Germinal center (tissue), 1 donor: ENCODE measurements around the gene FAM120A.
A peak's percentile ranks its signal among the peaks of the same experiment; 100 is the strongest.
"Not testable (repeated sequence)": the region's sequence is repeated elsewhere in the genome, so short reads cannot be mapped to it uniquely, and the experiment has no call there.

ENCODE experiments used
- DNase-seq: peaks from one replicate; pipeline ENCODE4 v3.0.0; 2012; ENCODE audit warnings: mixed read lengths, low spot score

Gene FAM120A, protein sequence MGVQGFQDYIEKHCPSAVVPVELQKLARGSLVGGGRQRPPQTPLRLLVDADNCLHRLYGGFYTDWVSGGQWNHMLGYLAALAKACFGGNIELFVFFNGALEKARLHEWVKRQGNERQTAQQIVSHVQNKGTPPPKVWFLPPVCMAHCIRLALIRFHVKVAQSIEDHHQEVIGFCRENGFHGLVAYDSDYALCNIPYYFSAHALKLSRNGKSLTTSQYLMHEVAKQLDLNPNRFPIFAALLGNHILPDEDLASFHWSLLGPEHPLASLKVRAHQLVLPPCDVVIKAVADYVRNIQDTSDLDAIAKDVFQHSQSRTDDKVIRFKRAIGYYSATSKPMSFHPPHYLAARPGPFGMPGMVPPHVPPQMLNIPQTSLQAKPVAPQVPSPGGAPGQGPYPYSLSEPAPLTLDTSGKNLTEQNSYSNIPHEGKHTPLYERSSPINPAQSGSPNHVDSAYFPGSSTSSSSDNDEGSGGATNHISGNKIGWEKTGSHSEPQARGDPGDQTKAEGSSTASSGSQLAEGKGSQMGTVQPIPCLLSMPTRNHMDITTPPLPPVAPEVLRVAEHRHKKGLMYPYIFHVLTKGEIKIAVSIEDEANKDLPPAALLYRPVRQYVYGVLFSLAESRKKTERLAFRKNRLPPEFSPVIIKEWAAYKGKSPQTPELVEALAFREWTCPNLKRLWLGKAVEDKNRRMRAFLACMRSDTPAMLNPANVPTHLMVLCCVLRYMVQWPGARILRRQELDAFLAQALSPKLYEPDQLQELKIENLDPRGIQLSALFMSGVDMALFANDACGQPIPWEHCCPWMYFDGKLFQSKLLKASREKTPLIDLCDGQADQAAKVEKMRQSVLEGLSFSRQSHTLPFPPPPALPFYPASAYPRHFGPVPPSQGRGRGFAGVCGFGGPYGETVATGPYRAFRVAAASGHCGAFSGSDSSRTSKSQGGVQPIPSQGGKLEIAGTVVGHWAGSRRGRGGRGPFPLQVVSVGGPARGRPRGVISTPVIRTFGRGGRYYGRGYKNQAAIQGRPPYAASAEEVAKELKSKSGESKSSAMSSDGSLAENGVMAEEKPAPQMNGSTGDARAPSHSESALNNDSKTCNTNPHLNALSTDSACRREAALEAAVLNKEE

DNA sequence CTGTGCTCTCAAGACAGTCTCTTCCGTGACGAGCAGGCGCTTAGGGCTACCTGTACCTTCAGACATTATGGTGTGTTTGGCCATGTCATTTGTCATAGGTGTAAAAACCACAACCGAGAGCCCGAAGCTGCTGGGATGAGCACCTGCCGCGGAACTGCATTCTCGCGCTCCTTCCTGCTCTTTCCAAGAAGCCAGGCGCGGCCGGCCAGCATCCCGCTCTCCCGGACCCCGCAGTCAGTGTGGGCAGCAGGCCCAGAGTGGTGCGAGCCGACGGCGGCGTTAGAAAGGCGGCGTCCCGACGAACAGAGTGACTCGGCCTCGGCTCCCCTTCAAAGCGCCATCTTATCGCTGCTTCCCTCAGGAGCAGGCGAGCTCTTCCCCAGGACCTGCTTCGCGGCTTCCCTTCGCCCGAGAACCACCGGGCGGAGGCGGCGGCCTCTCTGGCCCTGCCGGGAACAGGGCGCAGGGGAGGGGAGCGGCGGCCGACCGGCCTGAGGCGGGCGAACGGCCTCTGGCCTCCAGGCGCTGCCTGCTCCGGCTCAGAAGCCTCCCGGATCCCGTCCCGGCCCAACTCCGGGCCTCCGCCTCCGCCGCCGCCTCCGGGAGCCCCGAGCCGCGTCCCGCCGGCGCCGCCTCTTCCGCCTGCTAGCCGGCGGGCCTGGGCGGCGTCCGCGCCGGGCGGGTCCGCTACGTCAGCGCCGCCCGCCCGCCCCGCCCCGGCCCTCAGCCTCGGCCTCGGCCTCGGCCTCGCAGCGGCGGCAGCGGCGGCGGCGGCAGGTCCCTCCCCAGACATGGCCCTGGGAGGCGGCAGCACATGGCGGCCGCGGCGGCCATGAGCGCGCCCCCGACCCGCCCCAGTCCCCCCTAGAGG is at the start of gene FAM120A:
Gene FAM120A, plus strand, starts transcription at position 741 of the 871 bp plus-strand sequence. CDS start 231 bp downstream, outside the sequence.
- peak; percentile 87 for DNase-seq

DNA sequence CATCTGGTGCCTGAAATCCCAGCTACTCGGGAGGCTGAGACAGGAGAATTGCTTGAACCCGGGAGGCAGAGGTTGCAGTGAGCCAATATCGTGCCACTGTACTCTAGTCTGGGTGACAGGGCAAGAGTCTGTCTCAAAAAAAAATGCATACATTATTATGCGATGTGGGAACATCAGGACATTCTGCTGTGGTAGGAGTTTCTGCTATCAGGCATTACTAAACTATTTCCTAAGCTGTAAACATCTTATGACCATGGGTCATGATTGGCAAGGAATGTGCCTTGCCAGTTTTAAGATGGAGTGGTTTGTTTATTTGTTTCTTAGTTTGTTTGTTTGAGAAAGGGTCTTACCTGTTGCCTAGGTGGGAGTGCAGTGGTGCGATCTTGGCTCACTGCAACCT is 45.1 kb upstream of the FAM120A start:
- no peak for DNase-seq

DNA sequence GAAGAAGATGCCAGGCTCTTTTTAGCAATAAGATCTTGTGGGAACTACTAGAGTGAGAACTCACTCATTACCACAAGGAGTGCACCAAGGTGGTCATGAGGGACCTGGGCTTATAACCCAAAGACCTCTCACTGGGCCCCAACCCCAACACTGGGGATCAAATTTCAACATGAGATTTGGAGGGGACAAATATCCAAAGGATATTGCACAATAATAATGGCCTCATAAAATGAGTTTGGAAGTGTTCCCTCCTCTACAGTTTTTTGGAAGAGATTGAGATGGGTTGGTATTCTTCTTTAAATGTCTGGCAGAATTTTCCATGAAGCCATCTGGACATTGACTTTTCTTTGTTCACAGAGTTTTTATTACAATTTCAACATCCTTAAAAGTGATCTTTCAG is 38.0 kb upstream of the FAM120A start:
- DNase-seq = no peak

DNA sequence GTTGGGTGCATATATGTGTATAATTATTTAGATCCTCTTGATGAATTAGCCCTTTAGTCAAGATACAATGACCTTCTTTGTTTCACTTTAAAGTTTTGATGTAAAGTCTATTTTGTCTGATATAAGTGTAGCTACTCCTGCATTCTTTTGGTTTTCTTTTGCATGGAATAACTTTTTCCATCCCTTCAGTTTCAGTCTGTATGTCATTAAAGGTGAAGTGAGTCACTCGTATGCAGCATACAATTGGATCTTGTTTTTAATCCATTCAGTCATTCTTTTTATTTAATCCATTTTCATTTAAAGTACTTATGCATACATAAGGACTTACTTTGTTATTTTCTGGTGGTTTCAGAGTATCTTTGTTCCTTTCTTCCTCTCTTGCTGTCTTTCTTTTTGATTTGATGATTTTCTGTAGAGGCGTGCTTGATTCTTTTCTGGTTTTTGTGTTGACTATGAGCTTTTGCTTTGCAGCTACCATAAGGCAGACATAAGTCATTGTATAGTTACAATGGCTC is 36.3 kb upstream of the FAM120A start:
- no peak for DNase-seq

DNA sequence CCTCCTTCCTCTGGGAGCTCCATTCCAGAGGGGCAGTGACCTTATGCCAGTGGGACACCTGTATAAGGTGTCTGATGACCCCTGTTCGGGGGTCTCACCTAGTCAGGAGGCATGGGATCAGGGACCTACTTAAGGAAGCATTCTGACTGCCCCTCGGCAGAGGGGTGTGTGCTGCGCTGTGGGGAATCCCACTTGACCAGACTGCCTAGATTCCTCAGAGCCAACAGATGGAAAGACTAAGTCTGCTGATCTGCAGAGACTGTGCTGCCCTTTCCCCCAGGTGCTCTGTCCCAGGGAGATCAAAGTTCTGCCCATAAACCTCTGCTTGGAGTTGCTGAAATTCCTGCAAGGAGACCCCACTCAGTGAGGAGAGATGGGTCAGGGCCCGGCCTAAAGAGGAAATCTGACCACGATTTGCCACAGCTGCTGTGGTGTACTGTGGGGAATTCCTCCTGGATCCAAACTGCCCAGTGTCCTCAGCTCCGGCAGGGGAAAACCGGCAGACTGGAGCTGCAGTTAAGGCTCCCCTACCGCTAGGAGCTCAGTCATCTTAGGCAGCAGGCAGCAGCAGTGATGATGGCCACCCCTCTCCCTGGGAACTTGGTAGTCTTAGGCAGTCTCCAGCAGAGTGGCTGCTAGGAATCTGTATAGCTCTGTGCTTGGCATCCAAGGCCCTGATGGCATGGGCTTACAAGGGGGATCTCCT is 34.8 kb upstream of the FAM120A start:
- no peak for DNase-seq

DNA sequence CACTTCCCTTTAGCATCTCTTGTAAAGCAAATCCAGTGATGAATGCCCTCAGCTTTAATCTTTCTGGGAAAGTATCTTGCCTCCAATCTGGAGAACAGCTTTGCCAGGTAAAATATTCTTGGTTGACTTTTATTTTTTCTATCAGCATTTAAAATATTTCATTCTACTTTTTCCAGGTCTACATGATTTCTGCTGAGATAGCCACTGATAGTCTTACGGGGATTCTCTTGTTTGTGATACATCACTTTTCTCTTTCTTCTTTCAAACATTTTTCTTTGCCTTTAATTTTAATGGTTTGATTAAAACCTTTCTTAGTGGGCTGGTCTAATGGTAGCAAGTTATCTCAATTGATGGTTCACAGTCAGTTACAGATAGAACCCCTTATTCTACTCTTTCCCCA is 33.9 kb upstream of the FAM120A start:
- DNase-seq = no peak

DNA sequence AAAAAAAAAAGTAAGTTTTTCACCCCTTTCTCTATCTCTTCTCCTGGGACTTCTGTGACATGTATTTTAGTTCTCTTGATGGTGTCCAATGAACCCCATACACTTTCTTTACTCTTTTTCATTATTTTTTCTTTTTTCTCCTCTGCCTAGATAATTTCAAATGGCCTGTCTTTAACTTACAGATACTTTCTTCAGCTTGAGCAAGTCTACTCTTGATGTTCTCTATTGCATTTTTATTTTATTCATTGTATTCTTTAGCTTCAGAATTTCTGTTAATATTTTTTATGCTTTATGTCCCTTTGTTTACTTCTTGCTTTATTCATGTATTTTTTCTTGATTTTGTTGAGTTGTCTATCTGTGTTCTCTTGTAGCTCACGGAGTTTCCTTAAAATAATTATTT is 32.5 kb upstream of the FAM120A start:
- no peak for DNase-seq

- no peak for DNase-seq
Observed at GRCh38 chr9:93422977-93423616, 28.4 kb upstream of the FAM120A start.

DNA sequence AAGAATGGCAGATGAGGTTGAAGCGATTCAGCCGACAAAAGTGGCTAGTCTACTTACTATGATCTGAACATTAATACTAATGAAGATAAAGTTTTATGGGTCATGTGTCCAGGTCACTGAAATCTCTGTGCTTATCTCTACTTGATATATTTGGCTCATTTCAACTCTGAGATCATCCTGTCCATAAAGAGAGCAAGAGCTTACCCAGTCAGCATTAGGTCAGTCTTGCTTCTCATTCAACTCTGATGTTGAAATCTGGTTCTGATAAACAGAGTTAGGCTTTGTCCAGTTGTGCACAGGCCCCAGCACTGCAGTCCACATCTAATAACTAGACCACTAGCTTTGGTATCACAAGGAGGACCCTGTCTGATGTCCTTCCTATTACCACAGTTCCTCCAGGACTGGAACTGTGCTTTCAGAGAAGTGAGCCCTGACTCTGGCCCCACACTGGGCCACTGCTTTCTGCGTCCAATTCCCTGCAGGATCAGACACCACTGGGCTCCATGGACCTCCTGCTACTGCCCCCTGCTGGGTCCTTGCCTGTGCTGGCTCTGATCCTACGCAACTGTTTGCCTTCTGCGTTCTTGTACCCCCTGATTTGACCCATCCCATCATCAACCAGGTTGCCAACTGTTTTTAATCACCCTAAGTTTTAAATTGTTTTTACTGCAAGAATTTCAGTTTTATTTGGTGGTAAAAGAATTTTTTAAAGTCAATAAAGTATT is 23.7 kb upstream of the FAM120A start:
- no peak for DNase-seq

- no peak for DNase-seq
Observed at GRCh38 chr9:93431539-93432105, 19.9 kb upstream of the FAM120A start.

GRCh38 chr9:93432964-93433363 is 18.5 kb upstream of the FAM120A start:
- DNase-seq = no peak

DNA sequence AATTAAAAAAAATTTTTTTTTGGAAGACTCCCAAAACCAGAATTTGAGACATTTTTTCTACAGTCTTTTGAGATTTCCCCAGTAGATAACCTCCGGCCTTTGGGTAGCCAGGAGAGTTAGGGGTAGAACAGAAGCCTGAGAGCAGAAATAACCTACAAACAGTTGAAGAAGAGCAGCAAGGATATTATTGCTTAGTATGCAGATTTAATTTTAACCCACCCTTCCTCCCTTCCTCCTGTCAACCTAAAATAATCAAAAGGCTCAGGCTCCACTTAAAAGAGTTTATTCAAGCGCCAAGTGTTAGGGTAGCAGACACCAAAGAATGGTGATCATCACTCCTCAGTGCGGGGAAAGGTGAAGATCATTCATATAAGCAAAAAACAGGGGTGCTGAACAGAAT is 17.4 kb upstream of the FAM120A start:
- DNase-seq = no peak

- DNase-seq = no peak
Observed at GRCh38 chr9:93435386-93435785, 16.1 kb upstream of the FAM120A start.

DNA sequence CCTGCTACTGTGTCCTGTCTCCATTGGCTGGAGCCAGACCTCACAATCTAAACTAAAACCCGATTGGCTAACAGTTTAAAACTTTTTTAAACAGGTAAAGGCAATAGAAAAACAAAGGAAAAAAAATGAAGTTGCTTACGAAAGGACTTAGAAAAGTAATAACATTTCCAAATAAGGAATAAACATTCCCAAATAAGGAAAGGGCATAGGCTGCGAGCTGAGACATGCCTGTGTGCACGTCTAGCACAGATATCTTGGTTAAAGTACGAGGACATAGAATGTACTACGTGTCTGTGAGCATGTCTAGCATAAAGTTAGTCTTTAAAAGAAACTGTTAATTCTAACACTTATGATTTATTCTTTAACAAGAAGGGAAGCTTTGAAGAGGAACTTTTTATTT is 15.3 kb upstream of the FAM120A start:
- DNase-seq = no peak

- no peak for DNase-seq
Observed at GRCh38 chr9:93436655-93437407, 14.7 kb upstream of the FAM120A start.

DNA sequence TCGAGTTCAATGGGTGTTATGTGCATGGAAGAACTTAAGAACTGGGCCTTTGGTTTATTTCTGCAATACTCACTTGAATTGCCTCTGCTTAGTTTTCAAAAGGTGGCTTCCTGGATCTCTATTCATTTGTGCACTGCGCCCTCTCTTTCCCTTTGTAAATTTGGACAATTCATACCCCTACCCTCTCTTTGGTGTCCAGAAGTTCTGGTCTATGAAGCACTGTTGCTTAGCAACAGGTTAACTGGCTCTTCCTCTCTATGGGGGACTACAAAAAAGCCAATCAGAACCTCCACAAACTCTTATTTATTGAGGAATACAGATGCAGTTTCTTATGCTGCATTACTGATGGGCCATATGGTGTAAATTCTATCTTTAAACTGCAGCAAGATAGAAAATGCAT is 13.5 kb upstream of the FAM120A start:
- no peak for DNase-seq

GRCh38 chr9:93439301-93439700 is 12.2 kb upstream of the FAM120A start:
- not testable (repeated sequence) for DNase-seq

DNA sequence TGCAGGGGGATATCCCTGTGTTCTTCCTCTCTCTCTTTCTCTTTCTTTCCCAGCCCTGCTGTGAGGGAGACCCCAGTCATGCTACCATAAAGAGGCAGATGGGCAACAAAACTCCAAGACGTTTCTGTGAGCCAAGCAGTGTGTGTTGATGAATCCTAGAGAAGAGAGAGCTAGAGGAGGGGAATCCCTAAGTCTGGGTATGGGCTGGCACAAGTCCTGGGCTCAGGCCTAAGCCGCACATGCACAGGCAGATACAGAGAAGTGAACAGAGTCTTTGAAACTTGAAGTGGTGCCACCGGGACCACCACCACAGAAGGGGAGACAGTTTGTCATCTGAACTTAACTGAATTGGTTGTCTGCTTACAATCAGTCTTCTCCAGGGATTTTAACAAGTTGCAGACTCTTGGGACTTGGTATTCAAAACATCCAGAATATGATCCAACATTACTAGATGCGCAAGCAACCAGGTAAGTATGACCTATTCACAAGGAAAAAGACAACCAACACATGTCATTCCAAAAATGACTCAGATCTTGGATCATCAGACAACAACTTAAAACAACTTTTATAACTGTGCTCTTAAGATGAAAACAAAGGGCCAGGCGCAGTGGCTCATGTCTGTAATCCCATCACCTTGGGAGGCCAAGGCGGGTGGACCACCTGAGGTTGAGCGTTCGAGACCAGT is 10.4 kb upstream of the FAM120A start:
- no peak for DNase-seq
